ENCODE data around the gene ANKRD33B. TPM values are rescaled to one million over a fixed set of nuclear protein-coding genes. Genes with fewer than 3 reads are reported as not detected.

Gene ANKRD33B
- total and polyA plus RNA-seq, 2 of the 13 experiments (the other 11 are each of a cell fraction or from before 2014, with no cell fraction given), result 0.02 TPM; not detected in 1

GRCh38 chr5:10594591-10595210, 30.8 kb downstream of the ANKRD33B start:
- H3K27ac ChIP-seq (ENCODE audit: extremely low read length, insufficient read depth, low read length), result no peak overlapping the region
- 73% methylated on average over 11 of the region's 11 CpGs for WGBS (ENCODE audit: low lambda C conversion rate)
- H3K9ac ChIP-seq (ENCODE audit: insufficient read depth, low read depth, low read length), result no peak overlapping the region
- H3K4me2 ChIP-seq (ENCODE audit: low read depth, low read length), result peak overlapping the region; percentile 75; the same call in 1 of the 2 replicates
- in situ Hi-C loops (cut with HindIII; ENCODE audit: extremely low pct_ligation_motif_present, low pct_unique_long_range_greater_than_20kb) (no loop called here), intact Hi-C loops (cut with micrococcal nuclease; ENCODE audit: unreplicated experiment) (no loop called here)
- no peak for TF ChIP-seq ZMYM4 (CRISPR knock-in tag; IDR thresholded peaks at IDR 0.05)
- TF ChIP-seq ZIK1 (CRISPR knock-in tag; IDR thresholded peaks at IDR 0.05; ENCODE audit: borderline replicate concordance, low read depth), result no peak
- no peak for TF ChIP-seq ATF4 (CRISPR knock-in tag; IDR thresholded peaks at IDR 0.05)
- TF ChIP-seq ZNF30 (CRISPR knock-in tag; IDR thresholded peaks at IDR 0.05), result no peak
- no peak for TF ChIP-seq ZNF670 (CRISPR knock-in tag; IDR thresholded peaks at IDR 0.05; ENCODE audit: borderline replicate concordance)
- no peak for TF ChIP-seq MAZ (IDR thresholded peaks at IDR 0.05; ENCODE audit: borderline replicate concordance, low read depth, low read length)
- no peak for TF ChIP-seq MAZ (CRISPR knock-in tag; IDR thresholded peaks at IDR 0.05; ENCODE audit: low read depth)
- H3K79me2 ChIP-seq (ENCODE audit: insufficient read depth, low read length), result no peaks in the 10 kb centered on the region
- no peaks in the 10 kb centered on the region for H4K20me1 ChIP-seq (ENCODE audit: insufficient read depth, low read length)
- ChIA-PET POLR2A (no interaction called here), CTCF (ENCODE audit: low intra/inter-chr PET ratio, low total read pairs) (no interaction called here)
- no peaks in the 10 kb centered on the region for H3K36me3 ChIP-seq (replicated peaks in 1 of 2; ENCODE audit: control insufficient read depth in 1 of 2, insufficient read depth in 2 of 2, low read length in 2 of 2)
- ATAC-seq, result peak; percentile 74
- FAIRE-seq, result no peak
- no peak overlapping the region for H2AFZ ChIP-seq (ENCODE audit: low read length)
- no peaks in the 10 kb centered on the region for H3K9me3 ChIP-seq (ENCODE audit: low read length)
- no peak for DNase-seq (ENCODE audit: low spot score)
- BruUV-seq (replicated peaks), result no TSS peak
- no peaks in the 10 kb centered on the region for H3K27me3 ChIP-seq (ENCODE audit: control insufficient read depth in 1 of 2, insufficient read depth in 2 of 2, low read length in 2 of 2)
- 0 out of 2 replicates have a peak, but pooled peaks cover 16% of the 10 kb centered on the region for H3K4me1 ChIP-seq (ENCODE audit: insufficient read depth, low read length)
- H3K4me3 ChIP-seq (replicated peaks in 1 of 3; ENCODE audit: insufficient read depth in 1 of 3, low read depth in 2 of 3, low read length in 3 of 3), result no peak overlapping the region; a peak in 1 of 6 replicates

- no peak overlapping the region for H3K27ac ChIP-seq (ENCODE audit: extremely low read length, insufficient read depth, low read length)
- ChIA-PET POLR2A (no interaction called here), CTCF (ENCODE audit: low intra/inter-chr PET ratio, low total read pairs) (no interaction called here)
- no peaks in the 10 kb centered on the region for H4K20me1 ChIP-seq (ENCODE audit: insufficient read depth, low read length)
- H3K9me3 ChIP-seq (ENCODE audit: low read length), result no peaks in the 10 kb centered on the region
- TF ChIP-seq RBFOX2 (IDR thresholded peaks at IDR 0.05; ENCODE audit: low read depth, low read length), result no peak
- no peaks in the 10 kb centered on the region for H3K79me2 ChIP-seq (ENCODE audit: insufficient read depth, low read length)
- no peaks in the 10 kb centered on the region for H3K36me3 ChIP-seq (replicated peaks in 1 of 2; ENCODE audit: control insufficient read depth in 1 of 2, insufficient read depth in 2 of 2, low read length in 2 of 2)
- H2AFZ ChIP-seq (ENCODE audit: low read length), result peak overlapping the region; percentile 33
- peak overlapping the region; percentile 75 for H3K4me2 ChIP-seq (ENCODE audit: low read depth, low read length)
- no peak for DNase-seq (ENCODE audit: low spot score)
- H3K4me1 ChIP-seq (ENCODE audit: insufficient read depth, low read length), result 0 out of 2 replicates have a peak, but pooled peaks cover 16% of the 10 kb centered on the region
- H3K27me3 ChIP-seq (ENCODE audit: control insufficient read depth in 1 of 2, insufficient read depth in 2 of 2, low read length in 2 of 2), result no peaks in the 10 kb centered on the region
- H3K9ac ChIP-seq (ENCODE audit: insufficient read depth, low read depth, low read length), result no peak overlapping the region
- BruUV-seq (replicated peaks), result no TSS peak
- intact Hi-C loops (cut with micrococcal nuclease; ENCODE audit: unreplicated experiment), result no loop called here
- in situ Hi-C loops (cut with HindIII; ENCODE audit: extremely low pct_ligation_motif_present, low pct_unique_long_range_greater_than_20kb), result no loop called here
- 91% methylated on average over 5 of the region's 6 CpGs for WGBS (ENCODE audit: low lambda C conversion rate)
- FAIRE-seq, result no peak
- peak; percentile 34 for ATAC-seq
- peak overlapping the region in 2 of 3 experiments; percentile 41 to 51; a peak in 5 of 6 replicates for H3K4me3 ChIP-seq (replicated peaks in 1 of 3; ENCODE audit: insufficient read depth in 1 of 3, low read depth in 2 of 3, low read length in 3 of 3)
Measured at GRCh38 chr5:10595293-10595671, 31.4 kb downstream of the ANKRD33B start.
